ENCODE data around the gene GPC6.

DNA sequence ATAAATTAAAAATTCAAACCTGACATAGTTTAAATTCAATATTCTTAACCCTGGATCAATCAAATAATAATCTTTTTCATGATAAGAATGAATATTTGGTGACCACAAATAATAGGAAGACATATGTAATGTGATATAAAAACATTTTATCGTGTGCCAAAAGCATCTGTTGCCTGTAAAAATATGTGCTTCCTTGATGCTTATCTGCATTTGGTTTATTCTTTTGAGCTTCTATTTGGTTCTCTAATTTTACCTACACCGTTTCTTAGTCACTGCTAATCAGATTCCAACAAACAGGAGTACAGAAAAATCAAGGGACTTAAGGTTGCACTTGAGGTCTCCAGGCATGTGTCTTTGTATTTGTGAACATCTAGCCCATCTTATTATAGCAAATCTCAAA lies 978.3 kb downstream of the GPC6 start:
- TF ChIP-seq POLR2A (IDR thresholded peaks at IDR 0.05): no peak
- no peak for TF ChIP-seq CTCF (IDR thresholded peaks at IDR 0.05)
